Ramos (cell line): ENCODE results near the gene ATXN1.

Experiments used
- in situ Hi-C: fragments of 300-500 bp; cut with MboI; formaldehyde crosslinking; loops from one replicate; pipeline ENCODE4 v1.14.3; 2022; ENCODE audit warnings: low sequenced_read_pairs; ENCODE audit not compliant: unreplicated experiment

The ATXN1 gene

DNA sequence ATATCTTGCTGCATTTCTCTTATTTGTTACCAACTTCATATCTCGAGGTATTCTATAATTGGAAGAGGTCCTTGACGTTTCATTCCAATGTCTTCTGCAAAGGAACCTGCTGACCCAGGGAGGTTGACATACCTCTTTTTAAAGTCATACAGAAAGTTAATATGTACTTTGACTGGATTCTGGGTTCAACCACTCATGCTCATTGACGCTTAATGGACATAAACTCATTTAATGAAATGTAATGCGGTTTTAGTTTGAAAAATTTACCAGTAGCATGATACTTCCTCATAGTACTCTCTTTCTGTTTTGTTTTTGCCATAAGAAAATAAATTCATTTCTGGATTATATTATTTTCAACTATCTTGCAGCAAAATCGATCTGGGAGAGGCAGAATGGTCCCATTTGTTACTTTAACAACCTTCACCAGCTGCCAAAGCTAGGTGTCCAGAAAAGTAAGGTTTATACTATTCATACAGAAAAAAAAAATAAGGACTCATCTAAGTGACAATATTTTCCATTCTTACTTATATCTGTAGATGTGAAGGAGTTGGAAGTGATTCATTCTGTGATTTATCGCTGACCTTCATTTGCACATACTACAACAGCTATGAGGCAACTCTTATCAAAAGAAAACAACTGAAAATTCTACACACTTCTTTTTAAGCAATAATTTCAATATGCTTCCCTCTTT lies 101.6 kb downstream of the ATXN1 start:
- in situ Hi-C loops = no loop called here

DNA sequence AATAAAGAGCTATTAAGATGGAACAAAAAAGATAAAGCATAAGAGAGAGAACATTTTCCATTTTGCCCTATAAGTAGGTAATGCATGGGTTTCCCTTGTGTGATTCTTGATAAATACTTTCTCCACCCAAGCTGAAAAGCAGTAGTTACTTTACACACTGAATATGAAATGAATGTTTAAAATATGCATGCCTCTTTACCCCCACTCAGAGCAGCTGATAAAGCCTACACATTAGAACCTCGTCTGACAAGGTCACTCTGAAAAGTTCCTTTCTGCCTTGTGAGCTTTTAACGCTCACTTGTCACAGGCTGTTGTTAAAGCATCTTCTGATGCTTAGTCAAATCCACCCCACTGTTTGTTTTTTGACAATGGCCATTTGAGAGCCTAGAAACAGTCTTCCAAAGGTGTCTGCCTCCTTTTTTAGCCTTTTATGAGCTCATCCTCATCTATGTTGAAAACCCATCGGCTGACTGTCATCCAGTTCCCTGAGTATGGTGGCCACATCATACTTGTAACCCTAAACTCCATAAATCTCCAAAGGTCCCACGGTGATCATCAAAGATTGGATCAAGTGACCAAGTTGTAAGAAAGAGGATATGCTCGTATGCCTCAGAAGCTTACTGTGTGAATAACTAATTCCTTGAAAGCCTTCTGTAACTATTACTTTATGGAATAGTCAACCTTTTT lies 102.8 kb downstream of the ATXN1 start:
- in situ Hi-C loops = no loop called here

DNA sequence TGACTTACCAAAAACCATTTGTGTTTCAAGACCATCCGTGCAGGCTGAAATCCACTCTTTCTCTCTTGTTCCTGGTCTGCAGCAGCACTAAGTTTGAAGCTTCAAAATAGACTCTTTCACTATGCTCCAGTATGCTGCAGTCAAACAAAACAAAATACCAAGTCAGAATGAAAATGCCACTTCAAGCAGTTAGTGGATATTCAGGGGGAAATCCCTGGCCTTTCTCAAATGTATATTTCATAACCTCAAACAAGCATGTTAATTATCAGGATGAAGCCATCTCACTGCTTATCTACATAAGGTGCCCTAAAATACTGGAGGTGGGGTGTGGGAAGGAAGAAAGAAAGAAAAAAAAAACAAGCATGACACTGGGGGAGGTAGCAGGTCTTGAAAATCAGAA lies 103.5 kb downstream of the ATXN1 start:
- in situ Hi-C loops = no loop called here

DNA sequence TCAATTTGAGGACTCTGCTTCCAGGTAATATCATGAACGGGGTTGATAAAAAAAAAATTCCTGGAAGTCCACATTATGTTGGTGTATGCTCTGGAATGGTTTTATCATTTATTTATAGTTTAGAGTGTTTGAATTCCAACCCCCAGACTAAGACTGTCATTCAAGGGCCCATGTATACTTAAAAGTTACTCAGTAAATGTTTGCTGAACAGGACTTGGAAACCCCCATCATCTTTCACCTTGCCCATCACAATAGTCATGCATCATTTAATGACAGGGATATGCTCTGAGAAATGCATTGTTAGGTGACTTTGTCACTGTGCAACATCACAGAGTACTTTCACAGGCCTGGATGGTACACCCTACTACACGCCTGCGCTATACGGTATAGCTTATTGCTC lies 104.8 kb downstream of the ATXN1 start:
- in situ Hi-C loops = no loop called here

DNA sequence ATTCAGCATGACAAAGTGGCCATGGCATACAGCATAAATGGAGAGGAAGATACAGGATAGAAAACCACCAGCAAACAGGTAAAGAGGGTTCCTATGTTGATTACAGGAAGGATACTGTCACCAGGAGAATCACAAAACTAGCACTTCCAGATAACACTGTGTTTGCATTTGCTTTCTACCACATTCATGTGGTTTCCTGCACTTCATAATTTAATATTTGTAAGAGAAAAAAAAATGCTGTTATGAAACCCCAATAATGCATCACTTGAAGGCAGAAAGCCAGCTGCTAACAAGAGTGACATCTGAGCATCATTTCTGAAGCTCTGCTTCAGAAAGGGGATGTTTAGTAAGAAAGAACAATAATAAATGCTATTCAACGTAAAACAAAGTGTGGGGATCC lies 106.6 kb downstream of the ATXN1 start:
- in situ Hi-C loops = no loop called here

DNA sequence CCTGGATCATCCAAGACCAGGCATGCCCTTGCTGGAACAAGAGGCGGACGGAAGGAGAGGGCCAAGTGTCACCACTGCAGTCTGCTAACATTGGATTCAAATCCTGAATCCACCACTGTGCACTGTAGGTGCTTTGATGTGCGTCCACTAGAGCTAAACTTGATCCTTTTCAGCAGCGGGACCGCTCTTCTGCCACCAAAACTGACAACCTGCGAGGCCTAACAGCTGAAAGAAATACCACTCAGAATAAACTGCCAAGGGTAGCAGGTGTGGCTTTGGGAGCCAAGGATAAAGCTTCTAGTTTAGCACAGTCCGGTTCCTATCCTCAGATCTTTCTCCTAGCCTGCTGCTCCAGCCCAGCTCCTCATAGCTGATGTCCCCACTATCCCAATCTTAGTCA lies 108.0 kb downstream of the ATXN1 start:
- in situ Hi-C loops = no loop called here

DNA sequence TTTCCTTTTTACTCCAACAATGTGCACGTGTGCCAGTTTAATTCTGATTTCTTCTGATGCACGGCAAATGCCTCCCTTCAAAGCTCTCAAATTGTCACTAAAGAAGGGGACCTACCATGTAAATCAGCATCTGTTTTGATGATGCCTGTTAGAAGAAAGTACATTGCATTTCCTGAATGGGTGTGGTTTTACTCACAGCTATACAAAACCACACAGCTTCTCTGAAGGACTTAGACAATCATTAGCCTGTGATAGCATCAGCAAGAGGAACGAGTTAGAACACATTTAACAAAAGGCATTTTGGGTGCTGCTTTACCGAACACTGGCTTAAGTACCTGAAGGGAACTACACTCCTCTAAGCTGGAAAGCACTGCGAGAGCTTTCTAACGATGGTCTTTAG lies 109.4 kb downstream of the ATXN1 start:
- in situ Hi-C loops = no loop called here

DNA sequence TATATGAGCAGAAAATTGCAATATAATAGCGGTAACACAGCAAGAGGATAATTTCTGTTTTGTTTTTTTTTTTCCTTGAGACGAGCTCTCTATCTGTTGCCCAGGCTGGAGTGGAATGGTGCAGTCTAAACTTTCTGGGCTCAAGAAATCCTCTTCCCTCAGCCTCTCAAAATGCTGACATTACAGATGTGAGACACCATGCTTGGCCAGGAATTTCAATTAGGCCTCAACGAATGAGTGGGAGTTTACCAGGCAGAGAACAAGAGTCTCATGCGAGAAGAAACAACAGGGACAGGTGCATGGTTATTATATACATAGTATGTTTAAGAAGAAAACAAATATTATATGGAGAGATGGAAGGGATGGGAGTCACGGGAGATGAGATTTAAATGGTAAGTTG lies 111.4 kb downstream of the ATXN1 start:
- in situ Hi-C loops = no loop called here

DNA sequence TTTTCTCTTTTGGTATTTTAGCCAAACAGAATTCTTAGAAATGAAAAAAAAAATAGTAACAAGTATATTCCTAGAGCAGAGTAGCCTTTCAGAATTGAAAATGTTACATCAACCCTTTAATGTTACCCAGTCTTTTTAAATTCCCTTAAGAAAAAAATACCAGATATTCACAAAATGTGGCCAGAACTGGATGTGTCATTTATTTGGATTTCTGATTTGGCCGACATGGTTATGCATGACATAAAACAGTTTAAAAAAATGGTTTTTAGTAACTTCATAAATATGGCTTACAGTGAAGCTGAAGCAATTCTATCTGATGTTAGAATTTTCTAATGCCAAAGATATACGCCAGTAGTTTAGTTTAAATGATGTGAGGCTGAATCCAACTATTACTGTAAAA lies 112.0 kb downstream of the ATXN1 start:
- in situ Hi-C loops = no loop called here

DNA sequence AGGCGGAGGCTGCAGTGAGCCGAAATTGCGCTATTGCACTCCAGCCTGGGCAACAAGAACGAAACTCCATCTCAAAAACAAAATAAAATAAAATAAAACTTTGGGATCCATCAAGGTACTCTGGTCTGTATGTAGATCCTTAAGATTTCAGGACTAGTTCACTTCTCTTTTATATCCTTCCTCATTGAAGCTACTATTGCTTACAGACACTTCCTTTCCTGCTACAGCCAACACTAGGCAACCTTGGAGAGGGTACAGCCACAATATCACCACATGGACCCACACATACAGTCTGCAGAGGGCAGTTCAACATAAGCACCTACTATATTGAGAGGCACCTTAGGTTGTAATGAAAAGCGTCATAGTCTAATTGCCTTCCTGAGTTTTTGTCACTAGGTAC lies 113.3 kb downstream of the ATXN1 start:
- in situ Hi-C loops = no loop called here

DNA sequence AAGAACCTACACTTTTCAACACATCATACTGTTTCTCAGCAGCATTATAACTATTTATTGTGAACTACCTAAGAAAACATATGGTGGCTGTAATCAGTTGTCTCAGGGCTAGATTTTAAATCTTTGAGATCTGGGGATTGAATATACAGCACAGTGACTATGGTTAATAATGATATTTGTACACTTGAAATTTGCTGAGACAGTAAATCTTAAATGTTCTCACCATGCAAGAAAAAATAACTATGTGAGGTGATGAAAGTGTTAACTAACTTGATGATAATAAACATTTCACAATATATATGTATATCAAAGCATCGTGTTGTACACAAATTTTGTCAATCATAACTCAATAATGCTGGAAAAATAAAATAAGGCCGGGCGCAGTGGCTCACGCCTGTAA lies 113.8 kb downstream of the ATXN1 start:
- in situ Hi-C loops = no loop called here

DNA sequence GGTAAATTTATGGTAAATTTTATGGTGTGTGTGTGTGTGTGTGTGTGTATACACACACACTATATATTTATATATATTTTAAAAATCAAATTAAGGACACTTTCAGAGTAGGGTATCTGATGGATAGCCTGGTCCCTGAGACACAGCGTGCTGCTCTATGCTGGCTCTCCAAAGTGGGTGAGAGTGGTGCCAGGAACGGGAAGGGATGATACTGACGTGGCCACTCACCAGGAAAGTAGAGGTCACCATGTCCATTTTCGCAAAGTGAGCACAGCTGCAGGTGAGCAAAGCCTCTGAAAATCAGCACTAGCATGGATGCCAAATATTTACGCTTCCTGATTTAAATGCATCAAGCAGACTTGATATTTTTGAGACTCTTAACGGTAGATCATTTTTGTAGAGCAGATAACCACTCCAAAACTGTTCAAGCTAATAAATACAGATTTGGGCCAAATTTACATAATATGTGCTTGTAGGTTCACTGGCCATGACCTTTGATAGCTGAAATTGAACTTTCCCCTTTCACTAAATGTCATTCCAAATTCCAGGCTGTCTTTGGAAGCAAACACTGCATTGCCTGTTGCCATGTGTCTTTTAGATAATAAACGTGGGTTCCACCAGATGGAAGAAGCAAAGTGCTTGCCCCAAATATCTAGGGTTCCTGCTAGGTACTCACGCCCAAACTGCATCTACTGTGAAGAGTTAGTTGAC lies 116.6 kb downstream of the ATXN1 start:
- in situ Hi-C loops = no loop called here

DNA sequence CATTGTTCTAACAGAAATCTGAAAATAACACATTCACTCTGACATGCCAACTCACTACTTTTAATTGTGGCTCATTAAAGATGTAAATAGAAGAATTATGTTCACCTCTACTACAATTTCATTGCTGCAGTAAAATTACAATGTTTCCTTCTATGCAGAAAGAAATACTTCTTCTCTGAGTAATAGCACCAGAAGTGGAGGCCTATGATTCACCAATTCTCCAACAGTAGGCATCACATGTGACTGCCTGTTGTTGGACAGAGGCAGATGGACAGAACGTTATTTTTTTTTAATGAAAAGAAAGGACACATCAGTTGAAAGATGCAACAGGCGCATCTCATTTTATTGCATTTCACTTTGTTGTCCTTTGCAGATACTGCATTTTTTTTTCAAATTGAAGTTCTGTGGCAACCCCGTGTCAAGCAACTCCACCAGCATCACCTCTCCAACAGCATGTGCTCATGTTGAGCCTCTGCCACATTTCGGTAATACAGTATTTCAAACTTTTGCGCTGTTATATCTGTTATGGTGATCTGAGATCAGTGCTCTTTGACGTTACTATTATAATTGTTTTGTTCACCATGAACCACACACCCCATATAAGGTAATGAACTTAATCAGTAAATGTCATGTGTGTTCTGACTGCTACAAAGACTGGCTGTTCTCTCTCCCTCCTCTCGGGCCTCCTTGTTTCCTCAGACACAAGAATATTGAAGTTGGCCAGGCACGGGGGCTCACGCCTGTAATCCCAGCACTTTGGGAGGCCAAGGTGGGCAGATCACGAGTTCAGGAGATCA lies 121.4 kb downstream of the ATXN1 start:
- in situ Hi-C loops = no loop called here

DNA sequence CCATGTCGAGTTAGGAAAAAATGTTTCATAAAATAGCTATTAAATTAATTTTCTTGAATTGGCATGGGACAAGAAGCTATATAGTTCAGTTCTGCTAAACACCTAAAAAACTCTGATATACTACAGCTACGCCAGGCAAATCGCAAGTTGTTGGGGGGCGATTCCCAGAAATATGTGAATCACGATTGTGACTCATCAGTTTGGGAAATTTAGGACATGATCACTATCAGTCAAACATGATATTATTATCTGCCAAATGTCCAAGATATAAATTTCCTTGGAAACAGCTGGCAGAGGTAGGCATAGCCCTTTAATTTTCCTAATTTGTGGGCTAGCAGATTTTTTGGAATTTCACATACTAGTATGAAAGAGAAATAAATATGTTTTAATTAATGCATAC lies 123.6 kb downstream of the ATXN1 start:
- in situ Hi-C loops = no loop called here

DNA sequence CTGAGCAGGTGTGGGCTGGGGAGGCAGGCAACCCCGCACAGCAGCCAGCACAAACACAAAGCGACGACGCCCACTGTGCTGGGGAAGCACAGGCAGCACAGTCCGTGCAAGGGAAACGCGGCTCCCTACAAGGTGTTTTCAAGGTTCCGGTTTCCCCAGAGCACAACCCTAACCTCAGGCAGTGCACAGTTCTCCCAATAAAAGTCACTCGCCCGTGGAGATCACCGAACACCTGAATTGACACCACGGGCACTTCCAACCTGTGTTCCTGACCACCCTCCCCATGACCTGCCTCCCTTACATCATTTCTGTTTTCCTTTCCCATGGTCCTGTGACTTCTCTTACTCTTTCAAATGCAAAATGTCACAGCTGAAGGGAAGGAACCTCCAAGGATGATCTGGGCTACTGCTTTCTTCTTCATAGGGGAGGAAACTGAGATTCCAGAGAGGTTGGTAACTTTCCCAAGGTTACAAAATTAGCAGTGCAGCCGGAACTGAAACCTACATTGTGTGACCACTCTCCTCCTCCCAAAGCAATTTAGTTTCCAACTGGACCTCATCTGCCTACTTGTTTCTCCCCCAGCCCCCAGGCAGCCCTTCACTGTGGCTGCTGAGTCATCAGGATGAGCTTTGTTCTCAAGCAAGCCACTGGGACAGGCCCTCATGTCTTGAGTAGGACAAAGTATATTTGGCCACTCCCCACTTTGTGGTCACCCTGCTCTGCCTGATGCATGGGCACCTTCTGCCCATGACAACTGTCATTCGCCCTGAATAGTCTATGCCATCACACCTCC lies 125.3 kb downstream of the ATXN1 start:
- in situ Hi-C loops = no loop called here

DNA sequence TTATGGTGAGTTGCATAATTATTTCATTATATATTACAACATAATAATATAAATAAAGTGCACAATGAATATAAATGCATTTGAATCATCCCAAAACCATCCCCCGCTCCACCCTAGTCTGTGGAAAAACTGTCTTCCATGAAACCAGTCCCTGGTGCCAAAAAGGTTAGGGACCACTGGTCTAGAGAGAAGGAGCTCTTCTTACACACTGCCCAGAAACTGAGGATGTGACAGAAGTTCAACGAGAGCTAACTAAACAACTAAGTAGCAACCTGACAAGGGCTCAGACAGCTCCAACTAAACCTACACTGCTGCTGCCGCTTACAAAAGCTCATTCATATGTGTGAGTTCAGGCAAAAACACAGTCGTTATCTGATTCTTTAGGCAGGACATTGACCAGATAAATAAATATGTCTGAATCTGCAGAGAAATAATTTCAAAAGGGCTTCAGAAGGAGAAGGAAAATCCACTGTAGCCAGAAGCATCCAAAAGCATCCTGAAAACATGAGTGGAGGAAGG lies 125.9 kb downstream of the ATXN1 start:
- in situ Hi-C loops = no loop called here

DNA sequence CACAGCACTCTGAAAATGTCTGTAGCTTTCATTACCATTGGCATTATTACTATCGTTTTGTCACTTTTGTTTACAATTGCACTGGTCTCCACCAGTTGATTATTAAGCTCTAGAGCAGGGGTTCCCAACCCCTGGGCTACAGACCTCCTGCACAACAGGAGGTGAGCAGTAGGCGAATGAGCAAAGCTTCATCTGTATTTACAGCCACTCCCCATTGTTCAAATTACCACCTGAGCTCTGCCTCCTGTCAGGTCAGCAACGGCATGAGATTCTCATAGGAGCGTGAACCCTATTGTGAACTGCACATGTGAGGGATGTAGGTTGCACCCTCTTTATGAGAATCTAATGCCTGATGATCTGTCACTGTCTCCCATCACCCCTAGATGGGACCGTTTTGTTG lies 126.4 kb downstream of the ATXN1 start:
- in situ Hi-C loops = no loop called here

DNA sequence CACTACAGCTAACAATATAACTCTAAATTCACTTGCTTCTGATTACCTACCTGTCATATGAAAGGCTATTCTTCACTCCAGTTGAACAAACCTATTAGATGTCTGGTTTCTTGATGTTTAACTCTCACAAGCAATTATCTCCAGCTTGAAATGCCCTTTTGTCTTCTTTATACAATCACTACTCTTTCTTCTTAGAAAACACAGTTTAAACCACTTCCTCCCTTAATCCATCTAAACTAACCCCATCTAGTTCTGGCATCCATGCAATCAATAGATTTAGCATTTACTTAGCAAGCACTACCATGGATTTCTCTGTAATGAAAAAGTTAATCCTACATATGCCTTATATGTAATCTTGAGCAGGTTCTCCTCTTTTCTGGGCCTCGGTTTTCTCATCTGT lies 127.3 kb downstream of the ATXN1 start:
- in situ Hi-C loops = no loop called here

DNA sequence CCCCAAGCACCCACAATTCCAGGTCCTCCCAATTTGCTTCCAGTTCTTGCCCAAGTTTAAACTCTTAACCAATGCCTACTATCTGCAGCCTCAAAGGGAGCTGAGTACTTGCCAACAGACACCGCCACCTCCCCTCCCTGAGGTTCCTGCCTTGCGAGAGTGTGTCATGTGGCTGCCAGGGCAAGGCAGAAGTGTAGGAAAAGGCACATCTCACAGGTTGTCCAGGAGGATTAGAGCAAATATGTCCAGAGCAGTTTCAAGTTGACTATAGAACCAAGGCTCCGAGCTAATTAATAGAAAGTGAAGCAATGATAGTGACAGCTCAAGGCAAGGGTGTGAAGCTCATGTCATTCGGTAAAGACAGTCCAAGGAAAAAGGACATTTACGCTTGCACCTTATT lies 127.8 kb downstream of the ATXN1 start:
- in situ Hi-C loops = no loop called here

DNA sequence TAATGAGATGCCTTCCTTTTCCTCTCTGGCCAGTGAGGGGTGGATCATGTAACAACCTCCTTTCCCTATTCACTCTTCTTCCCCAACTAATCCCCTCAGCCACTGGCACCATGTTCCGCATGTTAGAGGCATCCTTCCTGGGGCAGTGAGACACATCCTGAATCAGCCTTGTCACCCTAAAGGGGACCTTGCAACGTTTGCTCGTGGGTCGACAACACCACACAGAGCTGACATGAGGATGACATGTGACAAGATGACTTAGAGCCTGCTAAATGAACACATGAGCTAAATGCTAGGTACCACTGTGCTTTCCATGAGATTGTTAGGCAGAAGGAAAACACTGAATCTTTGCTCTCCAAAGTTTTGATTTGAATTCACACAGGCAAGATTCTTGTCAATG lies 129.2 kb downstream of the ATXN1 start:
- in situ Hi-C loops = no loop called here
